ENCODE results near the gene NFAM1. TPM values are rescaled to one million over a fixed set of nuclear protein-coding genes. Genes with fewer than 3 reads are reported as not detected.

NFAM1 gene
- total RNA-seq, 6 donors from 2014 or later = 8.7 to 36.7 (median 15.9) TPM

DNA sequence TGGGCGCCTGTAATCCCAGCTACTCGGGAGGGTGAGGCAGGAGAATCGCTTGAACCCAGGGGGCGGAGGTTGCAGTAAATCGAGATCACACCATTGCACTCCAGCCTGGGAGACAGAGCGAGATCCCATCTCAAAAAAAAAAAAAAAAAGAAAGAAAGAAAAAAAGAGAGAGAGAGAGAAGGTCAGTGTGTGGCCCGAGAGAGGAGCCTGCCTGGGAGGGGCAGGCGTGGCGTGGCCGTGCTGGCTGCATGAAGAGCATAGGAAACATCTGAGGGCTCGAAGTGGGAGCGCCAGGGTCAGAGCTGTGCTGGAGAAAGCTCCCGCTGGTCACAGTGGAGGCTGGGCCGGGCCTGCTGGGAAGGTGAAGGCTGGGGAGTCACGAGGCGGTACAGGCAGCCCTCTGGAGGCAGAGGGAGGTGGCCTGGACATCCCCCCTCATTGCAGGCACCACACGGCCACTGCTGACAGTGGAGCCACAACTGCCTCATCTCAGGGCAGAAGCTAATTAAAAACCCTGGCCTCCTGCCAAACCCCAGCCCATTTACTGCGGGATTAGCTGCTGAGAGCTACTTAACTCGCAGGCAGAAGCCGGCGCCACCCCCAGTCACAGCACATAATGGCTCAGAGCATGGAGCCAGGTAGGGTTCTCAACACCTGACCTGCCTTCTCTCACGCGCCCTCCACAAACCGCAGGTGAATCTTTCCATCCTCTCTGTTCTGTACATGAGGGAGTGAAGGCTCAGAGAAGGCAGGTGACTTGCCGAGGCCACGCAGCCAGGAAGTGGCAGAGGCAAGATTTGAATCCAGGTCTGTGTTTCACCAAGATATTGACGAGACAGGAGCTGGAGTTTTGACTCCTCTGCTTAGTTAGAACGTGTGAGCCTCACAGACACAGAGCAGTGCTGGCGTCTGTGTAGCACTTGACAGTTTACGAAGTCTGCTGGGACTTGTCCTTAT is 32.6 kb downstream of the NFAM1 start:
- Histone ChIP-seq H3K4me3 (no peak overlapping the region), H3K9me3 (no peaks in the 10 kb centered on the region), H3K4me1 (peaks cover 9 to 25% (median 13%) of the 10 kb centered on the region in 4 donors), H3K27me3 (no peaks in the 10 kb centered on the region), H3K36me3 (no peaks in the 10 kb centered on the region), H3K27ac (no peak overlapping the region)
- 61 to 67% methylated on average over 26 to 30 of the region's 30 CpGs for WGBS, 2 donors
- peak in 1 of 2 donors; percentile 74 for DNase-seq
- peak in 1 of 2 donors; percentile 2 for ATAC-seq (ENCODE audit: low FRiP score in 2 of 2)
- no peak for TF ChIP-seq POLR2A (IDR thresholded peaks at IDR 0.05)
- TF ChIP-seq EP300 (IDR thresholded peaks at IDR 0.05) = no peak
- peak in 1 of 6 experiments; percentile 12 for TF ChIP-seq CTCF (IDR thresholded peaks at IDR 0.05)

DNA sequence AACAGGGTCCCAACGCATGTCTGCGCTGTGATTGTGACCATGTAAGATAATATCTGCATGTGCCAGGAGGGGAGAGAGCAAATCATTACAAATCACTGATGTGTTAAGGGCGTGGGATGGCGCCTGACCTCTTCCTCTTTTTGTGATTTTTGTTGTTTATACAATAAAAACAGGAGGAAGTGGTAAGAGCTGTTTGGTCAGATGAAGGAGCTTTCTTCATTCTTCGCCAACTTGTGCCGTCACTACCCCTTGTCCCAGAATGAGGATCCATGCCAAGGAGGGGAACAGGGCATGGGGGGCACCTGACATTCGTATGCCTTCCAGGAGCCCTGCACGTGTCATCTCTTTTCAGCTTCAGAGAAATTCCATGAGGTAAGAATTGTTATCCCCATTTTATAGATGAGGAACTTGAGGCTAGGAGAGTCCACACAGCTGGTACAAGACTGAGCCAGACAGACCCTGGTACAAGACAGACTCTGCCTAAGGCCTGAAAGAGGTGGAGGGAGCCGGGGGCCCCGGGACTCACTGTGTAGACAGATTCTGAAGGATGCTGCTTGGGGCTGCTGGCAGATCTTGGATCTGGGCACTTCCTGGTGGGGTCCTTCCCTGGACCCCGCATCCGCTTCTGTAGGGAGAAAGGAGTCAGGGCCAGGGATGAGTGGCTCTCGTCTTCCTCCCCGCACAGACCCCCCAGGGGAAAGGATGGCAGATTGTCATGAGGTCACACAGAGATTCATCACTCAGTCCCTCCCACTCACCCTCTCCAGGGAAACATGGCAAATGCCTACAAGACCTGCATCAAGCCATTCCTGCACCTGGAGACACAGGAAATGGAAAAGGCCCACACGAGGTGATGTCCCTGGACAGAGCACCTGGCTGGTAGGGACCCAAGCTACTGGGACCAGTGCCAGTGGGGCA is 34.6 kb downstream of the NFAM1 start:
- WGBS, 2 donors = 60 to 69% methylated on average over 14 to 15 of the region's 15 CpGs
- Histone ChIP-seq H3K9me3 (no peaks in the 10 kb centered on the region), H3K27me3 (no peaks in the 10 kb centered on the region), H3K4me1 (peaks cover 9 to 25% (median 13%) of the 10 kb centered on the region in 4 donors), H3K4me3 (no peak overlapping the region), H3K36me3 (no peaks in the 10 kb centered on the region), H3K27ac (peak overlapping the region; percentile 66 to 83 (median 82))
- peak in 1 of 2 donors; percentile 61 for TF ChIP-seq POLR2AphosphoS5 (IDR thresholded peaks at IDR 0.05)
- no peak for TF ChIP-seq CTCF (IDR thresholded peaks at IDR 0.05)
- peak in 2 of 4 donors; percentile 59 to 72 for TF ChIP-seq EP300 (IDR thresholded peaks at IDR 0.05)
- peak in 1 of 2 donors; percentile 66 for DNase-seq
- peak; percentile 55 to 80 for ATAC-seq (ENCODE audit: low FRiP score in 2 of 2)

GRCh38 chr22:42396621-42397331 is 35.4 kb downstream of the NFAM1 start:
- 45 to 62% methylated on average over 24 of the region's 24 CpGs for WGBS, 2 donors
- no peak overlapping the region for H3K4me3 ChIP-seq

More at GRCh38 chr22:42396621-42397331, 35.4 kb downstream of the NFAM1 start:
- ATAC-seq (ENCODE audit: low FRiP score in 2 of 2) = peak; percentile 45 to 74
- Histone ChIP-seq H3K9me3 (no peaks in the 10 kb centered on the region), H3K4me1 (peaks cover 9 to 25% (median 13%) of the 10 kb centered on the region in 4 donors), H3K36me3 (no peaks in the 10 kb centered on the region), H3K27me3 (no peaks in the 10 kb centered on the region), H3K27ac (peak overlapping the region; percentile 66 to 83 (median 82))
- peak in 1 of 2 donors; percentile 73 for DNase-seq
- TF ChIP-seq EP300 (IDR thresholded peaks at IDR 0.05) (no peak), CTCF (IDR thresholded peaks at IDR 0.05) (peak in 2 of 6 experiments; percentile 7 to 9)
